Stimulated activated naive B cell treated with anti-CD40 and anti-IgM and Interleukin-4, amounts not matched to agents 10 μg/mL and 1 μg/mL and 100 μg/mL, for 72 hours (primary cell): Measurements from ENCODE around the gene TRIP10.

Experiments used
- ATAC-seq, 2 donors: fragments of 150-1000 bp; cut with Tn5 transposase; replicated peaks; 2 replicates each; pipeline ENCODE4 v1.10.0; 2021; ENCODE audit warnings: moderate library complexity in 1 of 2
- DNase-seq: peaks from one replicate; pipeline ENCODE4 v3.0.0; 2021
- H3K27ac Mint-ChIP-seq: one replicate; pipeline ENCODE4 v1.8.0; 2022; ENCODE audit warnings: mild to moderate bottlenecking, mixed read lengths
- H3K27me3 Mint-ChIP-seq, 2 donors: one replicate each; pipeline ENCODE4 v1.8.0; 2022; ENCODE audit warnings: mixed read lengths in 2 of 2
- H3K36me3 Mint-ChIP-seq, 2 donors: one replicate each; pipeline ENCODE4 v1.8.0; 2022; ENCODE audit warnings: mixed read lengths in 2 of 2, mild to moderate bottlenecking in 1 of 2
- H3K4me1 Mint-ChIP-seq, 2 donors: one replicate each; pipeline ENCODE4 v1.8.0; 2022; ENCODE audit warnings: mixed read lengths in 2 of 2, mild to moderate bottlenecking in 1 of 2
- H3K4me3 Mint-ChIP-seq, 2 donors: one replicate each; pipeline ENCODE4 v1.8.0; 2022; ENCODE audit warnings: mild to moderate bottlenecking in 2 of 2, mixed read lengths in 2 of 2, moderate library complexity in 1 of 2
- H3K9me3 Mint-ChIP-seq, 2 donors: one replicate each; pipeline ENCODE4 v1.8.0; 2022; ENCODE audit warnings: mixed read lengths in 2 of 2, mild to moderate bottlenecking in 1 of 2

Gene TRIP10, protein sequence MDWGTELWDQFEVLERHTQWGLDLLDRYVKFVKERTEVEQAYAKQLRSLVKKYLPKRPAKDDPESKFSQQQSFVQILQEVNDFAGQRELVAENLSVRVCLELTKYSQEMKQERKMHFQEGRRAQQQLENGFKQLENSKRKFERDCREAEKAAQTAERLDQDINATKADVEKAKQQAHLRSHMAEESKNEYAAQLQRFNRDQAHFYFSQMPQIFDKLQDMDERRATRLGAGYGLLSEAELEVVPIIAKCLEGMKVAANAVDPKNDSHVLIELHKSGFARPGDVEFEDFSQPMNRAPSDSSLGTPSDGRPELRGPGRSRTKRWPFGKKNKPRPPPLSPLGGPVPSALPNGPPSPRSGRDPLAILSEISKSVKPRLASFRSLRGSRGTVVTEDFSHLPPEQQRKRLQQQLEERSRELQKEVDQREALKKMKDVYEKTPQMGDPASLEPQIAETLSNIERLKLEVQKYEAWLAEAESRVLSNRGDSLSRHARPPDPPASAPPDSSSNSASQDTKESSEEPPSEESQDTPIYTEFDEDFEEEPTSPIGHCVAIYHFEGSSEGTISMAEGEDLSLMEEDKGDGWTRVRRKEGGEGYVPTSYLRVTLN

DNA sequence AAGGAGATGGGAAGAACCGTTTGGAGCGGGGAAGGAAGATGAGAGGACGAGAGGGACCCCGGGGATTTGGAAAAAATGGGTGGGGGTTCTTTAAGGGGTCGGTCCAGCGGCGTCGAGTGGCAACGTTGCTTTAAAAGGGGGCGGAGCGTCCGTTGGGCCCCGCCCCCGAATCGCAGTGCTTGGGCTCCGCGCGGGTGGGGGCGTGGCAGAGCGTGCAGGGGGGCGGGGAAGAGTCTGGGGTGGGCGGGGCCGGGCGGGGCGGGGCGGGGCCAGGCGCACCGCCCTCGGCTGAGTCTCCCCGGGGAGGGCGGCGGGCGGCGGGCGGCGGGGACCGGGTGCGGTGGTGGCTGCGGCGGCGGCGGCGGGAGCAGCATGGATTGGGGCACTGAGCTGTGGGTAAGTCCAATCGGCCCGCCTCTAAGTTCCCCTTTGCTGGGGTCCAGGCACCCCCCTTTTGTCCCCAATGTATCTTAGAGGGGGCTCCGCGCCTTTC lies at the start of gene TRIP10:
TSS of gene TRIP10 (plus strand) at position 291 of the 493 bp plus-strand sequence. CDS start at position 373, 82 bp downstream.
- Mint-ChIP-seq H3K9me3 (no peaks in the 10 kb centered on the region), H3K4me3 (peak within 1 kb of the TSS; percentile 89 to 90), H3K4me1 (peaks cover 41 to 66% of the 10 kb centered on the region in 2 donors), H3K27ac (peak within 1 kb of the TSS; percentile 98), H3K36me3 (peaks cover 24 to 34% of the 10 kb centered on the region in 2 donors), H3K27me3 (no peaks in the 10 kb centered on the region)
- DNase-seq (peak; percentile 69), ATAC-seq (peak in 1 of 2 donors; percentile 4)

DNA sequence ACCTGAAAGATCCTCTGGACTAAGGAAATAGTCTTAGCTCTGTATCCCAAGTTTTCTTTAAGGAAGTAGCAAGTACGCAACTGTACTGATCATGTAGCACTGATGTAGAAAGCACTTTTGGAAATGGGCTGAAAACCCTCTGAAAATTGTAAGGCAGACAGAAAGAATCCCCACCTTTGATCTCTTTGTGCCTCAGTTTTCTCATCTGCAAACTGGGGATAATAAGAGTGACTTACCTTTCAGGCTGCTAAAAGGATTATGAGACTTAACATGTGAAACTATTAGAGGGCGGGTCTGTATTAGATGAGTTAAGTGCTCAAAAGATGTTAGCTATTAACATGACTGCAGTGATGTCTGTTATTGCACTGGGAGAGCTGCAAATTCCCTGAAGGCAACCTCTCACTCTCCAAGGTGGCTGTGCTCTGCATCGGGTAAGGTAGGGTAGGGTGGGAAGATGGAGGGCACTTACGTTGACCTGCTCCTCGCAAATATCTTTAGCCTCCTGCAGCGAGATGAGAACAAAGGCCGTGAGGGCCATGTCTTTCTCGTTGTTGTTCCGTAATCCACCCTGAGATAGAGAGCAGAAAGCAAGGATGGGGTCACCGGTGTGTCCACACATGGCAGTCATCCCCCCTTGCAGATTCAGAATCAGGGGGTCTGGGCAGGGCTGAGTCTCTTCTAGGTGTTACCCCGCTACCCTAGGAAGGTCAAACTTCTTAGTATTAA lies 49.2 kb upstream of the TRIP10 start:
- Mint-ChIP-seq H3K4me1 (peaks cover 0 to 6% of the 10 kb centered on the region in 2 donors), H3K4me3 (no peak overlapping the region), H3K27me3 (peaks cover 6 to 7% of the 10 kb centered on the region in 2 donors), H3K9me3 (peaks cover 2 to 4% of the 10 kb centered on the region in 2 donors), H3K36me3 (no peaks in the 10 kb centered on the region), H3K27ac (no peak overlapping the region)
- no peak for DNase-seq
- ATAC-seq, result no peak

DNA sequence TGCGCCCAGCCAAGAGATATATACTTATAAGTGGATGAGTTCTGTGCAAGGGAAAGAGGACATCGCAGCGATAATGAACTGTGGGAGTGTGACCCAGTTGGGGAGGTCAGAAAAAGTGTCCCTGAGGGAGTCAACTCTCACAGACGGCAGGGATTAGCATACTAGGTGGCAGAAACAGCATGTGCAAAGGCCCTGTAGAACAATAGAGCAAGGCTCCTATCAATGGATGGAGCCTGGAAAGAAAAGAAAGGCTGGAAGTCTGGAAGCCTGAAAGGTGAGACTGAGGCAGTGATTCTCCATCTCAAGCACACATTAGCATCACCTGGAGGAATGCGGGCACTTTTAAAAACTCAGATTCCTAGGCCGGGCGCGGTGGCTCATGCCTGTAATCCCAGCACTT lies 48.1 kb upstream of the TRIP10 start:
- Mint-ChIP-seq H3K27ac (no peak overlapping the region), H3K36me3 (no peaks in the 10 kb centered on the region), H3K9me3 (peaks cover 2 to 4% of the 10 kb centered on the region in 2 donors), H3K4me3 (no peak overlapping the region), H3K27me3 (peaks cover 6 to 7% of the 10 kb centered on the region in 2 donors), H3K4me1 (peaks cover 0 to 6% of the 10 kb centered on the region in 2 donors)
- no peak for ATAC-seq
- no peak for DNase-seq

DNA sequence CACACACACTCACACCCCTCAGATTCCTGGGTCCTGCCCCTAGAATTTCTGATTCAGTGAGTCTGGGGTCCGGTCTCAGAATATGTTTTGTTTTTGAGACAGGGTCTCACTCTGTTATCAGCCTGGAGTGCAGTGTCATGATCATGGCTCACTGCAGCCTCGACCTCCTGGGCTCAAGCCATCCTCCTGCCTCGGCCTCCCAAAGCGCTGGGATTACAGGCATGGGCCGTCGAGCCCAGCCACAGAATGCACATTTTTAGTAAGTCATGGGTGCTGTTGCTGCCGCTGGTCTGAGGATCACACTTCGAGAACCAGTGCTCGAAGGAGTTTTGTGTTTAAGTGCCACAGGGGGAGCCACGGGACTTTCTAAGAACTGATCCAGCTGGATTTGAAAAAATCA lies 47.5 kb upstream of the TRIP10 start:
- peaks cover 6 to 7% of the 10 kb centered on the region in 2 donors for H3K27me3 Mint-ChIP-seq
- no peak for DNase-seq
- H3K27ac Mint-ChIP-seq, result no peak overlapping the region
- no peaks in the 10 kb centered on the region for H3K36me3 Mint-ChIP-seq
- ATAC-seq, result no peak
- no peak overlapping the region for H3K4me3 Mint-ChIP-seq
- H3K4me1 Mint-ChIP-seq, result peaks cover 0 to 6% of the 10 kb centered on the region in 2 donors
- peaks cover 2 to 4% of the 10 kb centered on the region in 2 donors for H3K9me3 Mint-ChIP-seq

DNA sequence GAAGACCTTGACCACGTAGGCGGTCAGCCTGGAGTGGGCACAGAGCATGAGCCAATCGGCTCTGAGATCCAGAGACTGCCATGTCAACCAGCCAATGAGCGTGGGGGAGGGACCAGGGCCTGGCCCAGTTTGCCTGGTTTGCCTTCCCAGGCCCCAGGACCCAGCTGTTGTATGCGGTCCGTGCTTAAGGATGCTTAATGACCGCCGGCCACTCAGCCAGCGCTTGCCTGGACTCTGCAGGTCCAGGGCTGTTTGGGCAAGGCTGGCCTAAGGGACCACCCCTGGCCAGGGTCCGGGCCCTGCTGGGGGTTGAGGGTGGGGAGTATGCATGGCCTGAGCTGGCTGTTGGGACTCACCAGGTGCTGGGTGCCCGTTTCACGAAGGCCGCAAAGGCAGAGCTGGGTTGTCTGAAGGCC lies 46.4 kb upstream of the TRIP10 start:
- Mint-ChIP-seq H3K27ac (no peak overlapping the region), H3K27me3 (peaks cover 6 to 7% of the 10 kb centered on the region in 2 donors), H3K4me3 (no peak overlapping the region), H3K9me3 (peaks cover 2 to 4% of the 10 kb centered on the region in 2 donors), H3K36me3 (no peaks in the 10 kb centered on the region), H3K4me1 (peaks cover 0 to 6% of the 10 kb centered on the region in 2 donors)
- ATAC-seq (no peak), DNase-seq (no peak)

DNA sequence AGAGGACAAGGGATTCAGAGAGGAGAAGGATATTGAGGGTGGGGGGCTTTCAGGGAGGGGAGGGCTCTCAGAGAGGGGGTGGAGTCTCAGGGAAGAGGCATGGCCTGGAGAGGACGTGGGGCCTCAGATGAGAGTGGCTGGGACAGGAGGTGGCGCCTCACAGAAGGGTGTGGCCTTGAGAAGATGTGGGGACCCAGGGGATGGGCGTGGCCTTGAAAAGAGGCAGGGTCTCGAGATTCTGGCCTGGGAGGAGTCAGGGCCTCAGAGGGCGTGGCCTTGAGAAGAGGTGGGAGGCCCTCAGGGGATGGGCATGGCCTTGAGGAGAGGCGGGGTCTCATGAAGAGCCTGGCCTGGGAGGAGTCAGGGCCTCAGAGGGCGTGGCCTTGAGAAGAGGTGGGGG lies 45.8 kb upstream of the TRIP10 start:
- H3K9me3 Mint-ChIP-seq, result peaks cover 1 to 2% of the 10 kb centered on the region in 2 donors
- DNase-seq (no peak), ATAC-seq (no peak)
- H3K36me3 Mint-ChIP-seq, result no peaks in the 10 kb centered on the region
- H3K27me3 Mint-ChIP-seq, result peaks cover 6 to 7% of the 10 kb centered on the region in 2 donors
- no peak overlapping the region for H3K4me3 Mint-ChIP-seq
- H3K4me1 Mint-ChIP-seq, result peaks cover 0 to 4% of the 10 kb centered on the region in 2 donors
- H3K27ac Mint-ChIP-seq, result no peak overlapping the region

DNA sequence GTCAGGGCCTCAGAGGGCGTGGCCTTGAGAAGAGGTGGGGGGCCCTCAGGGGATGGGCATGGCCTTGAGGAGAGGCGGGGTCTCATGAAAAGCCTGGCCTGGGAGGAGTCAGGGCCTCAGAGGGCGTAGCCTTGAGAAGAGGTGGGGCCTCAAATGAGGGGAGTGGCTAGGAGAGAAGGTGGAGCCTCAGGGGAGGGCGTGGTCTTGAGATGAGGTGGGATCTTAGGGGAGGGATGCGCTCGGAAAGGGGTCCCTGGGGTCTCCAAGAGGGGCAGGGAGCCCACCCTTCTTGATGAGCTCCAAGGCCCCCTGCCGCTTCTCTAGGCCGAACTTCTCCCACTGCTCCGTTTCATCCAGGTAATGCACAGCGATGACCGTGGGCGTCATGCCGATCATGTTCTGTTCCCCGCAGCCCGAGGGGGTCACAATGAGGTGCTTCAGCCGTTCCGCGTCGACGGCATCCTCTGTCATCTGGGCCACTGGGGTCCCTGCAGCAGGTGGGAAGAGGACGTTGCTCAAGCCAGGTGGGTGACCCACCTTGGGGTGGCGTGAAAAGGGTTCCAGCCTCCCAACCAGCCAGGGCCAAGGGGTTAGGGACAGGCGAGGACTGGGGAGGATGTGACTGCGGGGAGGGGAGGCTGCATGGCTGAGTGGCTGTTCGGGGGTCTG lies 45.2 kb upstream of the TRIP10 start:
- Mint-ChIP-seq H3K4me1 (peaks cover 0 to 3% of the 10 kb centered on the region in 2 donors), H3K27ac (no peak overlapping the region), H3K4me3 (no peak overlapping the region), H3K9me3 (no peaks in the 10 kb centered on the region), H3K27me3 (peaks cover 6 to 7% of the 10 kb centered on the region in 2 donors), H3K36me3 (no peaks in the 10 kb centered on the region)
- DNase-seq (no peak), ATAC-seq (peak in 1 of 2 donors; percentile 33)

DNA sequence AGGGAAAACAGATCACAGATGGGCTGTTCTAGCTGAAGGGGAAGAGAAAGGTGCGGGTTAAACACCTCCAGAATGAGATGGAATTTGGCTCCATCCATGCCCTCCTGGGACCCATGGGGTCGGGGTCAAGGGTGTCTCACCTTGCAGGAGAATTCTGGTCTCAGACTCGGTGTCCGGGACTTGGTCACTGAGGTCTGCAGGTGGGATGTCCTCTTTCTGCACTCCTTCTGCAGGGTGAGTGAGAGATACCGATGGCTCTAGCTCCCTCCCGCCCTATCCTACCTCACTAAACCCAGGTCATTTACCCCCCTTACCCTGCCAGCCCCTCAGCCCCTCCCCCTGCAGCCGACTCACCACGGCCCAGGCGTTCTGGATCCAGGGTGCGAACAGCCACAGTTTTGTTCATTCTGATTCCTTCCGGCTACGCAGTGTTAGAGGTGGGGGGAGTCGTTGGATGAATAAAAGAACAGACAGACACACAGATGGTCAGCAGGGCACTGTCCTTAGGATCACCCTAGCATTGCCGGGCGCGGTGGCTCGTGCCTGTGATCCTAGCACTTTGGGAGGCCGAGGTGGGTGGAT lies 43.1 kb upstream of the TRIP10 start:
- H3K27me3 Mint-ChIP-seq, result peaks cover 6 to 7% of the 10 kb centered on the region in 2 donors
- H3K4me1 Mint-ChIP-seq, result peaks cover 0 to 3% of the 10 kb centered on the region in 2 donors
- no peak overlapping the region for H3K4me3 Mint-ChIP-seq
- ATAC-seq (no peak), DNase-seq (no peak)
- no peaks in the 10 kb centered on the region for H3K36me3 Mint-ChIP-seq
- no peaks in the 10 kb centered on the region for H3K9me3 Mint-ChIP-seq
- no peak overlapping the region for H3K27ac Mint-ChIP-seq

DNA sequence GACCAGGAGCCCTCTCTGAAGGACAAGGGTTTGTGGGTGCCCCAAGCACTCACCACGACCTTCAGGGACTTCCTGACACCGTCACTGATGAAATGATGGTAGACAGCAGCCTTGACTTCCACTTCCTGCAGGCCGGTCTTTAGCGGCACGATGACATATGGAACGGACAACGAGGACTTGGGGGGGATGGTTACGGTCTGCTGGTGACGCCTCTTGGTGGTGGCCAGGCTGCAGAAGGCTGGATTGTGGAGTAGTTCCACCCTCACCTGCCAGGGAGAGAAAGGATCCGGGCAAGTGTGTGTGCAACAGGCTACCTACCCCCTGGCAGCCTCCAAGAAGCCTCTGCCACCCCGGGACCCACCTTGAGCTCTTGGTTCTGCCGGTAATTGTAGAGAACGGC lies 42.2 kb upstream of the TRIP10 start:
- peak; percentile 27 to 36 for ATAC-seq
- peaks cover 3 to 11% of the 10 kb centered on the region in 2 donors for H3K27me3 Mint-ChIP-seq
- no peak for DNase-seq
- H3K27ac Mint-ChIP-seq, result no peak overlapping the region
- H3K9me3 Mint-ChIP-seq, result no peaks in the 10 kb centered on the region
- H3K4me1 Mint-ChIP-seq, result peaks cover 0 to 1% of the 10 kb centered on the region in 2 donors
- no peaks in the 10 kb centered on the region for H3K36me3 Mint-ChIP-seq
- H3K4me3 Mint-ChIP-seq, result no peak overlapping the region

DNA sequence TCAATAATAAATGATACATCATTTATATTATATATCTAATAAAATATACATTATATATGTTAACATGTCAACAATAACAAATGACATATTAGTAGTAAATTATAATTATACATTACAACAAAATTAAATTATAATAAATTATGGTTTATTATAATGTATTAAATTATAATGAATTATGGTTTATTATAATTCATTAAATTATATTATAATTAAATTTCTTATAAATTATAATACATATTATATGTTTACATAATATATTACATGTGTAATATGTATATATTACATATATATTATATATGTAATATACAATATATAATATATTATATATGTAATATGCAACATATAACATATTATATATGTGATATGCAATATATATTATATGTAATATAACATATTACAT lies 39.5 kb upstream of the TRIP10 start:
- Mint-ChIP-seq H3K9me3 (no peaks in the 10 kb centered on the region), H3K4me1 (no peaks in the 10 kb centered on the region), H3K27me3 (peaks cover 0 to 8% of the 10 kb centered on the region in 2 donors), H3K36me3 (no peaks in the 10 kb centered on the region), H3K4me3 (no peak overlapping the region), H3K27ac (no peak overlapping the region)
- no peak for DNase-seq
- no peak for ATAC-seq

DNA sequence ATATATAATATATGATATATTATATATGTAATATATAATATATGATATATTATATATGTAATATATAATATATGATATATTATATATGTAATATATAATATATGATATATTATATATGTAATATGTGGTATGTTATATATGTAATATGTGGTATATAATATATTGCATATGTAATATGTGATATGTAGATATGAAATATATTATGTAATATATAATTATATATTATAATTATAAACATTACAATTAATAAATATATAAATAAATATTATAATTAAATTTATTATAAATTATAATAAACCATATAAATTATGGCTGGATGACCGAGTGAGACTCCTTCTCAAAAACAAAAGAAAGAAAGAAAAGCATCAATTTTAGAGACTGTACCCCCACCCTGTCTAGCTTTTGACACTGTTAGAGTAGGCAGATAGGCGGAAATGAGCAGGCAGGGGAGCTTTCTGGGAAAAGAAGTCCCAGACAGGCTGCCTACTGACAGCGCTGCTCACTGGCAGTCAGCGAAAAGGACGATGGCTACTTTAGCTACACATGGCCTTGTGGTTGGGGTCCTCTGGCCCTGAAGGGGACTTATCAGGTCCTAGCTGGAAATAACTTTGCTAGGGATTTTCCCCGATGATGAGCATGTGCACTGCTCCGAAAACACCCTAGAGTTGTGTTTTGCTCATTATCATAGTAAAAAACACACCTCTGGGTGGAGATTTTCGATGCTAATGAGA lies 38.7 kb upstream of the TRIP10 start:
- Mint-ChIP-seq H3K9me3 (no peaks in the 10 kb centered on the region), H3K27ac (no peak overlapping the region), H3K4me3 (no peak overlapping the region), H3K4me1 (no peaks in the 10 kb centered on the region), H3K36me3 (no peaks in the 10 kb centered on the region), H3K27me3 (peaks cover 0 to 8% of the 10 kb centered on the region in 2 donors)
- ATAC-seq (no peak), DNase-seq (no peak)

DNA sequence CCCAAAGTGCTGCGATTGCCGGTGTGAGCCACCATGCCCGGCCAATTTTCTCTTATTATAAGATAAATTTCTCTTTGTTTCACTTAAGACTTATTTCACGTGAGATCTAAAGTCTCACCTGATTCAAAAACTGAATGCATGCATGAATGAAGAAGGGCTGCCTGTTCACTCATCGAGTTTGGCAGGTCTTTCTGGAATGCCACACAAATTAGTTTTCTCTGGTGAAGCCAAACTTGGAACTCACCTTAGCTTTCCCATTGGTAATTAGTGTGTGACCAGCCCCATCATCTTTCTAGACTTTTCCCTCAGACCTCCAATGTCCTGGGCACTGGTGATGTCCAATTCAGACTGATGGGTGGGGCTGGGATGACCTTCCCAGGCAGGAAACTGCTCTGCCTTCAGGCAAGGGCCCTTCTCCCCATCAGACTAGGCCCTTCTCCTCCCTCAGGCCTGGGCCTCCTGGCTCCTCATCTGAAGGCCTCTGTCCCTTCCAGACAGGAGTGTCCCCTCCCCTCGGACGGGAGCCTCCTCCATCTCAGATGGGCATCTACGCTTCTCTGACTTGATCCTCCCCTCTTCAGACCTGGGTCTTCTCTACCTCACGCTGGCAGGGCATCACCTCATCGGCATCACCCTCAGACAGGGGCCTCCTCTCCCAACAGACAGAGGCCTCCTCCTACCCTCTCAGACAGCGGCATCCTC lies 33.4 kb upstream of the TRIP10 start:
- DNase-seq (no peak), ATAC-seq (no peak)
- Mint-ChIP-seq H3K36me3 (no peaks in the 10 kb centered on the region), H3K4me3 (no peak overlapping the region), H3K27ac (no peak overlapping the region), H3K4me1 (peaks cover 6 to 9% of the 10 kb centered on the region in 2 donors), H3K27me3 (peaks cover 33 to 44% of the 10 kb centered on the region in 2 donors), H3K9me3 (no peaks in the 10 kb centered on the region)

DNA sequence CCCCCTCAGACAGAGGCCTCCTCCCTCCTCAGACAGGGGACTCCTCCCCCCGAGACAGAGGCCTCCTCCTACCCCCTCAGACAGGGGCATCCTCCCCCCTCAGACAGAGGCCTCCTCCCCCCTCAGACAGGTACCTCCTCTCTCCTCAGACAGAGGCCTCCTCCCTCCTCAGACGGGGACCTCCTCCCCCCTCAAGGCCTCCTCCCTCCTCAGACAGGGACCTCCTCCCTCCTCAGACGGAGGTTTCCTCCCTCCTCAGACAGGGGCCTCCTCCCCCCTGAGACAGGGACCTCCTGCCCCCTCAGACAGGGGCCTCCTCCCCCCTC lies 32.9 kb upstream of the TRIP10 start:
- no peak for DNase-seq
- no peaks in the 10 kb centered on the region for H3K36me3 Mint-ChIP-seq

More for the DNA sequence above, 32.9 kb upstream of the TRIP10 start:
- Mint-ChIP-seq H3K27me3 (peaks cover 37 to 45% of the 10 kb centered on the region in 2 donors), H3K27ac (no peak overlapping the region), H3K4me3 (no peak overlapping the region), H3K4me1 (peaks cover 6 to 9% of the 10 kb centered on the region in 2 donors), H3K9me3 (no peaks in the 10 kb centered on the region)
- no peak for ATAC-seq
